Endothelial cell of umbilical vein (primary cell): Measurements from ENCODE around the gene SMOC2. TPM values are rescaled to one million over a fixed set of nuclear protein-coding genes. Genes with fewer than 3 reads are reported as not detected.

Experiments used
- BruUV-seq: library from RNA; stranded (reverse); fragments of 400-500 nt; replicated peaks from 2 replicates; lab custom pipeline; 2021; lab: Mats Ljungman, UMichigan
- CTCF ChIA-PET: fragments of 300-600, 350-600 bp; sonication (Branson Sonifier 250); formaldehyde crosslinking; loops from one replicate; lab custom pipeline; 2021; ENCODE audit warnings: antibody characterized with exemption, inconsistent platforms; lab: Charles Lee
- POLR2A ChIA-PET: fragments of 300-600, 350-600 bp; sonication (Branson Sonifier 250); formaldehyde crosslinking; loops from one replicate; lab custom pipeline; 2021; ENCODE audit warnings: antibody characterized with exemption, inconsistent platforms; lab: Charles Lee
- DNase-seq: peaks from one replicate; pipeline ENCODE4 v3.0.0-alpha.2; 2011; ENCODE audit warnings: low read depth, low spot score
- FAIRE-seq: peaks from 2 replicates; lab custom pipeline; 2011; peaks lifted over from hg19 to GRCh38; lab: Jason Lieb, UNC
- H2AFZ ChIP-seq: 2 replicates; pipeline ENCODE4 v1.6.0; 2012; ENCODE audit warnings: low read depth, low read length, control low read depth, inconsistent platforms
- H3K27ac ChIP-seq: 2 replicates; pipeline ENCODE4 v1.5.1; 2011; ENCODE audit warnings: low read depth, mild to moderate bottlenecking, control low read depth, low read length, moderate library complexity; ENCODE audit not compliant: insufficient read depth
- H3K27me3 ChIP-seq, 2 experiments: 2 replicates each; pipeline versions ENCODE4 v1.6.0 to v1.6.1; 2011; ENCODE audit warnings: low read length in 2 of 2, mixed read lengths in 1 of 2; ENCODE audit not compliant: control insufficient read depth in 2 of 2, insufficient read depth in 2 of 2
- H3K36me3 ChIP-seq, 2 experiments: 2 replicates in 1 of 2; 3 replicates in 1 of 2; pipeline ENCODE4 v1.5.1; 2011; ENCODE audit warnings: low read length in 2 of 2, mild to moderate bottlenecking in 1 of 2, moderate library complexity in 1 of 2; ENCODE audit not compliant: control insufficient read depth in 2 of 2, insufficient read depth in 2 of 2; ENCODE audit errors: extremely low read depth in 1 of 2
- H3K4me1 ChIP-seq: 3 replicates; pipeline ENCODE4 v1.5.1; 2011; ENCODE audit warnings: mild to moderate bottlenecking, low read length; ENCODE audit not compliant: control insufficient read depth, insufficient read depth; ENCODE audit errors: extremely low read depth
- H3K4me2 ChIP-seq: 2 replicates; pipeline ENCODE4 v1.6.1; 2011; ENCODE audit warnings: low read length, control low read depth, mixed read lengths; ENCODE audit not compliant: insufficient read depth
- H3K4me3 ChIP-seq, 3 experiments: fragments of 200-600 bp in 1 of 3; sonication (generic), shearing (Covaris generic) in 1 of 3; replicated peaks in 1 of 3; 2 replicates each; pipeline ENCODE4 v1.5.1; 2011 to 2016; ENCODE audit warnings: control low read depth in 3 of 3, low read length in 3 of 3, mild to moderate bottlenecking in 2 of 3, inconsistent platforms in 1 of 3, low read depth in 1 of 3, moderate library complexity in 1 of 3; ENCODE audit not compliant: insufficient read depth in 1 of 3
- H3K79me2 ChIP-seq: 2 replicates; pipeline ENCODE4 v1.6.0; 2012; ENCODE audit warnings: low read length, inconsistent platforms; ENCODE audit not compliant: control insufficient read depth, insufficient read depth
- H3K9ac ChIP-seq: replicated peaks from 2 replicates; pipeline ENCODE3; 2011; ENCODE audit warnings: low read length, control low read depth; ENCODE audit not compliant: insufficient read depth; ENCODE audit errors: extremely low read depth
- H3K9me1 ChIP-seq: replicated peaks from 3 replicates; pipeline ENCODE4 v1.6.0; 2011; ENCODE audit warnings: mild to moderate bottlenecking, low read length; ENCODE audit not compliant: control insufficient read depth, insufficient read depth; ENCODE audit errors: extremely low read depth
- H3K9me3 ChIP-seq: replicated peaks from 2 replicates; pipeline ENCODE4 v1.5.1; 2012; ENCODE audit warnings: low read length, inconsistent platforms; ENCODE audit not compliant: control insufficient read depth, insufficient read depth
- H4K20me1 ChIP-seq: replicated peaks from 2 replicates; pipeline ENCODE3; 2011; ENCODE audit warnings: mild to moderate bottlenecking, low read length; ENCODE audit not compliant: control insufficient read depth, insufficient read depth; ENCODE audit errors: extremely low read depth
- CTCF ChIP-seq, 2 donors: IDR thresholded peaks; 1 replicate in 1 of 2; 2 replicates in 1 of 2; pipeline ENCODE4 v1.5.1; 2011; ENCODE audit warnings: low read length in 2 of 2, mild to moderate bottlenecking in 2 of 2, moderate library complexity in 2 of 2, control low read depth in 1 of 2, inconsistent platforms in 1 of 2, low read depth in 1 of 2; ENCODE audit not compliant: insufficient read depth in 1 of 2; ENCODE audit errors: extremely low read depth in 1 of 2
- EZH2 ChIP-seq: IDR thresholded peaks from 2 replicates; pipeline ENCODE4 v1.6.1; 2012; ENCODE audit warnings: borderline replicate concordance, low read depth, mild to moderate bottlenecking, moderate library complexity, low read length, inconsistent platforms; ENCODE audit not compliant: severe bottlenecking
- FOS ChIP-seq: IDR thresholded peaks from 2 replicates; pipeline ENCODE4 v1.6.1; 2011; ENCODE audit warnings: mild to moderate bottlenecking, low read length, moderate library complexity, borderline replicate concordance; ENCODE audit not compliant: insufficient read depth
- GATA2 ChIP-seq: IDR thresholded peaks from 2 replicates; pipeline ENCODE4 v1.7.0; 2011; ENCODE audit warnings: low read depth, mild to moderate bottlenecking, moderate library complexity, mixed read lengths, low read length; ENCODE audit not compliant: insufficient read length, insufficient read depth
- JUN ChIP-seq: IDR thresholded peaks from 2 replicates; pipeline ENCODE4 v1.6.1; 2011; ENCODE audit warnings: borderline replicate concordance, low read depth; ENCODE audit not compliant: insufficient read length, insufficient read depth
- MAX ChIP-seq: IDR thresholded peaks from 2 replicates; pipeline ENCODE4 v1.6.1; 2011; ENCODE audit not compliant: insufficient read depth, insufficient read length
- MYC ChIP-seq: IDR thresholded peaks from one replicate; pipeline ENCODE4 v1.6.1; 2011; ENCODE audit warnings: mild to moderate bottlenecking, low read depth, low read length
- POLR2A ChIP-seq: IDR thresholded peaks from 2 replicates; pipeline ENCODE4 v1.6.1; 2012; ENCODE audit warnings: low read depth, mild to moderate bottlenecking, control low read depth, low read length
- POLR2AphosphoS5 ChIP-seq: IDR thresholded peaks from 2 replicates; pipeline ENCODE4 v1.6.1; 2012; ENCODE audit warnings: low read depth, mild to moderate bottlenecking, control low read depth, low read length, moderate library complexity; ENCODE audit not compliant: insufficient read depth
- dilution Hi-C: fragments of 300-500 bp; cut with MboI; formaldehyde crosslinking; loops from one replicate; pipeline ENCODE4 v1.15.0; 2019; ENCODE audit warnings: low sequenced_read_pairs; ENCODE audit not compliant: extremely low pct_ligation_motif_present
- intact Hi-C: fragments of 100-400 bp; cut with micrococcal nuclease; formaldehyde crosslinking; loops from one replicate; pipeline ENCODE4 v1.10.0; 2022
- polyA plus RNA-seq, 4 experiments: library from polyadenylated mRNA; depleted of rRNA in 3 of 4; stranded (reverse) in 3 of 4; unstranded in 1 of 4; fragments of >200 nt; gene quantifications; 2 replicates each; pipeline versions ENCODE4 v1.2.1 to v1.2.3, GENCODE V29; 2011 to 2012; ENCODE audit warnings: missing spikeins in 1 of 4
- total RNA-seq: library from RNA; stranded (reverse); gene quantifications from 2 replicates; pipeline ENCODE4 v1.2.3, GENCODE V29; 2021

SMOC2 gene
- total and polyA plus RNA-seq, 2 donors (not counting 3 experiments of a cell fraction or from before 2014, with no cell fraction given): not detected

- POLR2A ChIA-PET: no interaction called here
- H3K36me3 ChIP-seq: no peaks in the 10 kb centered on the region
- dilution Hi-C loops: no loop called here
Observed at GRCh38 chr6:168598251-168599117, 157.5 kb downstream of the SMOC2 start.

More at GRCh38 chr6:168598251-168599117, 157.5 kb downstream of the SMOC2 start:
- CTCF ChIA-PET: no interaction called here
- no peak overlapping the region for H3K4me3 ChIP-seq
- peaks cover 5% of the 10 kb centered on the region for H3K9me3 ChIP-seq
- no peak overlapping the region for H2AFZ ChIP-seq
- H3K4me2 ChIP-seq: no peak overlapping the region
- no peak for FAIRE-seq
- H3K27me3 ChIP-seq: no peaks in the 10 kb centered on the region
- no peak overlapping the region for H3K9ac ChIP-seq
- DNase-seq: no peak
- no peak overlapping the region for H3K27ac ChIP-seq
- intact Hi-C loops: no loop called here
- H4K20me1 ChIP-seq: no peaks in the 10 kb centered on the region
- no peaks in the 10 kb centered on the region for H3K4me1 ChIP-seq
- no TSS peak for BruUV-seq
- no peaks in the 10 kb centered on the region for H3K9me1 ChIP-seq
- TF ChIP-seq POLR2A (no peak), MAX (no peak), MYC (no peak), POLR2AphosphoS5 (no peak), GATA2 (no peak), CTCF (IDR thresholded peaks at IDR 0.05; ENCODE audit: extremely low read depth in 1 of 2, insufficient read depth in 1 of 2, low read depth in 1 of 2, low read length in 2 of 2) (no peak), FOS (no peak), JUN (no peak), EZH2 (no peak)
- H3K79me2 ChIP-seq: no peaks in the 10 kb centered on the region
